Activated CD8-positive, alpha-beta memory T cell treated with anti-CD3 and anti-CD28 coated beads for 24 hours (primary cell): ENCODE measurements around the gene HPN.

Experiments
- DNase-seq: peaks from one replicate; pipeline ENCODE4 v3.0.0-alpha.2; 2020

Gene HPN

GRCh38 chr19:35065574-35065973 is 24.1 kb downstream of the HPN start:
- DNase-seq = no peak

GRCh38 chr19:35066121-35066520 is 24.6 kb downstream of the HPN start:
- DNase-seq = no peak

- peak; percentile 98 for DNase-seq
These were observed 25.4 kb downstream of the HPN start for GRCh38 chr19:35066691-35067563.

GRCh38 chr19:35068941-35069634 is 27.6 kb downstream of the HPN start:
- DNase-seq = no peak

DNA sequence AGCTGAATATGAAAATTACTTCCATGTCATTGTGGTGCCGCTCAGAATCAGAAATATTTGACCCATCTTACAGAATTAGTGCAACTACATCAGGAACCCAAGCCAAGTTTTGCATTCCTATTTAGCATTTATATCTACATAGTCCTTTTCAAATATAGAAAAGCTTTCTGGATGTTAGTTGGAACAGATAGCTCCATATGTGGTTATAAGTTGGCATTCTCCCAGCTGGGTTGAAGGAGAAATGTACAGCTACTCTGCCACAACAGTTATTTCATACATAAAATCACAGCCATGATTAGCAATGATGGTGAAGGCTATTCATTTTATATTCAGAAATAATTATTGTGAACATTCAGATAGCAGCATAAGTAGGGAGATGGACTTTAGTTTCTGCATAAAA is 28.2 kb downstream of the HPN start:
- DNase-seq = no peak

- no peak for DNase-seq
These were observed 28.9 kb downstream of the HPN start for GRCh38 chr19:35070471-35070870.

DNA sequence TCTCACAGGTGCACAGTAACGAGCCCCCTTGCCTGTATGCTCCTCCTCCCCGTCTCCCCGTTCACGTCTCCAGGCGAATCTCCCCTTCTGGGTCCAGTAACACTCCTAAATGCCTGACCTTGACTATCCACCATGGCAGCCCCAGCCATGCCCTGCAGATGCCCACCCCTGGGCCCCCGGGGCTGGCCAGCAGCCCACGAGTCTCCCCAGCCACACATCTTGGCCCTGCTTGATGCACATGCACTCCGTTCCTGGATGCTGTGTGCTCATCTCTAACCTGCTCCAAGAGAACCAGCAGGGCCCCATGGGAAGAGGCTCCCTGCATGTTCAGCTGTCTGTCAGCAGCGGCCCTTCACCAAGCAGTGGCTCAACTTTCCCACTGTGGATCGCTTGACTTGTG is 32.0 kb downstream of the HPN start:
- no peak for DNase-seq

- no peak for DNase-seq
These were observed 32.4 kb downstream of the HPN start for GRCh38 chr19:35073941-35074340.

DNA sequence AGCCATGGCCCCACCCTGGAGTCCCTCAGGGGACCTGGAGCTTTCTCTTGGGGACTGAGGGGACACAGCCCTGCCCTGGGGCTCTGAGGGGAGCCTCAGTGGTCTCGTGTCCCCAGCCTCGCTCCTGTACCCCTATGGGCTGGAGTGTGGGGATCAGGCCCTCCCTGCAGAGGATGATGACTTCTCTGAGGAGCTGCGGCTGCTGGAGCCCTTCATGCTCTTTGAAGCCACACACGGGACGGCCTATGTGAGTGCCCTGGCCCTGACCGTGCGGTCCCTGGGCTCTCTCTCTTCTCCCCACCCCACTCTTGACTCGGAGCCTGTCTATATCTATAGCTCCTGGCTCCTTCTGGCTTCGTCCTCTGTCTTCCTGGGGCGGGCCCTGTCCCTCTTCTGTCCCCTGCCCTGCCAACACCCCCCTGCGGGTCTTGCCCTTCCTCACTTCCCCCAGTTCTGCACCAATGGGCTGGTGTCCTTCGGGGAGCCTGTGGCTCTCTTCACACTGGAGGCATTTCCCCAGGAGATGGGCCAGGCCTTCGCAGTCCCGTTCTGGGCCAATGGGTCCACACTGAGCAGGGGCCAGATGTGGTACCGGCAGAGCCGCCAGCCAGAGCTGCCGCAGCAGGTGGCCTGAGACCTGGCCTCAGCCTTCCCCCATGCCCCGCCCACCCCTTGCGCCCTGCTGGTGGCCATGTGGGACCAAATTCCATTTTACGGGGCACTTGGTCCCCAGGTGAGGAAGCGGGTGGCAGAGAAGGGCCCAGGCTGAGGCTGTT is 33.1 kb downstream of the HPN start:
- DNase-seq = no peak

GRCh38 chr19:35075202-35076025 is 33.9 kb downstream of the HPN start:
- DNase-seq = no peak

DNA sequence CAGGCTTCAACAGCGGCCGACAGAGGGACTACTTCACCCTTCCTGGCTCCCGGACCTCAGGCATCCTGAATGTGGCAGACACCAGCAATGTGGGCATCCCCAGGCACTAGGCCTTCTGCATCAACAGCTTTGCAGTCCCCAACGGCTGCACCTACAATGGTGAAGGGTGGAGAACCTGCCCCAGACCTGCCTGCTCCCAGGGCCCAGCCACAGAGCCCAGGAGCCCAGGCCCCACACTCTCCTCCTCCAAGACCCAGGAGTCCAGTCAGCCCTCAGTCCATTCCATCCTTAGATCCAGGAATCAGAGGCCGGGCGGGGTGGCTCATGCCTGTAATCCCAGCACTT is 34.5 kb downstream of the HPN start:
- no peak for DNase-seq

GRCh38 chr19:35076657-35077056 is 35.1 kb downstream of the HPN start:
- DNase-seq = no peak

- DNase-seq = no peak
These were observed 36.1 kb downstream of the HPN start for GRCh38 chr19:35077411-35078223.

GRCh38 chr19:35079826-35080225 is 38.3 kb downstream of the HPN start:
- no peak for DNase-seq

DNA sequence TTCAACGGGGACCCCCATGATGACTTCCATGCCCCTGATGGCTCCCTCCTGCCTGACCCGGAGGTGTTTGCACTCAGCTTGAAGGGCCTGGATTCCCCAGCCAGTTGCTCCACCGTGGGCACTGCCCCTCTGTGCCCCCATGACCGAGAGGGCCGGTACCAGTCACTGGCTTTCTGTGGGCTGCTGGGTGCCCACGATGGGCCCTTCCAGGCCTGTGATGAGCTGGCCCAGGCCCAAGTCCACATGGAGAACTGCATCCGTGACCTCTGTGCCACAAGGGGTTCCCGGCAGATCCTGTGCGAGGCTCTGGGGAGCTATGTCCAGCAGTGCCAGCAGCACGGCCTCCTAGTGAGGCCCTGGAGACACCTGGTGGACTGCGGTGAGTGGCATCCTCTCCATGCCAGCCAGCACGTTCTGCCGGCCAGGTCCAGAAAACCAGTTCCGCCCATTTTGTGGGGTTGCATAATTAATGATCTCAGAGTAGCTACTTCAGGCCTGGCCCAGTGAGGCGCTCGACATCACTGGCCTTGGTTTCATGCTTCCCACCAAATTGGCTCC is 39.2 kb downstream of the HPN start:
- no peak for DNase-seq

GRCh38 chr19:35081201-35081600 is 39.7 kb downstream of the HPN start:
- no peak for DNase-seq

- DNase-seq = no peak
These were observed 42.4 kb downstream of the HPN start for GRCh38 chr19:35083691-35084508.

DNA sequence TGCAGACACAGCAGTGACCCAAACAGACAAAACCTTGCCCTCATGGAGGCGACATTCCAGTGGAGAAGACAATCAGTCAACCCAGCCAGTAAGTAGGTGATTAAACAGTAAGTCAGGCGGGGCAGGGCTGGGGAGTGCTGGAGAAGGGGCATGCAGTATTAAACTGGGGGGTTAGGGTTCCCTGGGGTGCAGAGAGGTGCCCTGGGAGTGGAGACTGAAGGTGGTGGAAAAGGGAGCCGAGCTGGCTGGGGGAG is 42.9 kb downstream of the HPN start:
- DNase-seq = no peak

GRCh38 chr19:35085947-35086346 is 44.4 kb downstream of the HPN start:
- no peak for DNase-seq

GRCh38 chr19:35086455-35086854 is 44.9 kb downstream of the HPN start:
- DNase-seq = no peak

DNA sequence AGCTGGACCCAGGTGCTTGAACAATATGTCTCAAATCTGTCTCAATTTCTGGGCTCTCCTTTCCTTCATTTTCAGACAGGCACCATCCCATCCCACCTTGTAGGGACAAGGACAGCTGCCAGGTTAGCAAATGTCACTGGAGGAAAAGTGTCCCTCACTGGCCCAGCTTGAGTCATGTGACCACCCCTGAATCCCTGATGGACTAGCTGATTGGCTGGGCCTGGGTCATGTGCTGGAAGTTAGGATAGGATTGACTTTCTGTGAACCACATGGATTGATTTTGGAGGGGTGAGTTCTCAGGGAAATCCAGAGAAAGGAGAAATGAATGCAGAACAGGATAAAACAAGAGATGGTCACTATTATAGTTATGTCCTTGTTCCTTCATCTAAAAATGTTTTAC is 45.9 kb downstream of the HPN start:
- DNase-seq = no peak
